Ascending aorta (tissue), 2 donors: ENCODE measurements around the gene GALNT9. TPM values are rescaled to one million over a fixed set of nuclear protein-coding genes. Genes with fewer than 3 reads are reported as not detected.

Experiments used
- DNase-seq, 2 donors: peaks; one replicate each; pipeline ENCODE4 v3.0.0-alpha.2; 2019; ENCODE audit warnings: low spot score in 2 of 2
- H3K27ac ChIP-seq, 2 donors: fragments of 200-600 bp; sonication (generic); one replicate each; pipeline ENCODE4 v1.5.1; 2016 to 2017; ENCODE audit warnings: mild to moderate bottlenecking in 1 of 2
- H3K27me3 ChIP-seq: fragments of 200-600 bp; sonication (generic); one replicate; pipeline ENCODE4 v1.5.1; 2017
- H3K36me3 ChIP-seq, 2 donors: fragments of 200-600 bp; sonication (generic); one replicate each; pipeline ENCODE4 v1.5.1; 2016
- H3K4me1 ChIP-seq, 2 donors: fragments of 200-600 bp; sonication (generic); one replicate each; pipeline ENCODE4 v1.5.1; 2016 to 2017; ENCODE audit warnings: mild to moderate bottlenecking in 1 of 2
- H3K4me3 ChIP-seq, 2 donors: fragments of 200-600 bp; sonication (generic); one replicate each; pipeline ENCODE4 v1.5.1; 2016 to 2017; ENCODE audit warnings: mild to moderate bottlenecking in 1 of 2
- H3K9me3 ChIP-seq, 2 donors: fragments of 200-600 bp; sonication (generic); one replicate each; pipeline ENCODE4 v1.5.1; 2016
- intact Hi-C: fragments of 100-400 bp; cut with DNase I; formaldehyde crosslinking; loops from one replicate; pipeline ENCODE4 v1.15.1; 2023
- total RNA-seq: library from RNA; depleted of rRNA; stranded (reverse); fragments of >200 nt; gene quantifications from one replicate; pipeline ENCODE4 v1.1.0, GENCODE V29; 2016
- TF ChIP-seq, protein P1 (sequence below), 3 experiments: fragments of 200-600 bp in 2 of 3; fragments of 450-650 bp in 1 of 3; sonication (generic) in 2 of 3; IDR thresholded peaks; one replicate each; pipeline ENCODE4 v1.5.1; 2016 to 2019; ENCODE audit warnings: antibody characterized with exemption in 3 of 3, mild to moderate bottlenecking in 1 of 3, moderate library complexity in 1 of 3

Gene GALNT9
- total RNA-seq, 1 donor from 2014 or later = not detected

DNA sequence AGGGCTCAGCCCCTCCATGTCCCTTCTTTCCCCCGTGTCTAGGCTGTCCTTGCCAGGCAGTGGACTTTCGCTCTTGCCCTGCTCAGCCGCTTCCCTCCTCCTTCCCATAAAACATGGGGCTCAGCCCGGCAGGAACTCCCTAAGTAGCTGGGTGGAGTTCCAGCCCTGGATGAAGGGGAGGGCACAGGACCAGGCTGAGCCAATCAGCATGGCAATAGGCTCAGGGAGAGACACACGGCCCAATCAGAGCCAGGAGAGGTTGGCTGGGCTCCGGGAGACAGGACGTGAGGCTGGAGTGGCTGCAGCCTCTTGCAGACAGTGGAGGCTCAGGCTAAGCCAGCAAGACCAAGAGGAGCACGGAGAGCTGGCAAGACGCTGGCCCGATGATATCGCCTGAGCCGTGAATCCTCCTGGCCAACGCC lies 54.3 kb downstream of the GALNT9 start:
- H3K36me3 ChIP-seq = no peaks in the 10 kb centered on the region
- no peak overlapping the region for H3K27ac ChIP-seq
- H3K9me3 ChIP-seq = no peaks in the 10 kb centered on the region
- no peaks in the 10 kb centered on the region for H3K4me1 ChIP-seq
- intact Hi-C loops = no loop called here
- H3K4me3 ChIP-seq = no peak overlapping the region
- H3K27me3 ChIP-seq = no peaks in the 10 kb centered on the region
- TF ChIP-seq, protein P1, sequence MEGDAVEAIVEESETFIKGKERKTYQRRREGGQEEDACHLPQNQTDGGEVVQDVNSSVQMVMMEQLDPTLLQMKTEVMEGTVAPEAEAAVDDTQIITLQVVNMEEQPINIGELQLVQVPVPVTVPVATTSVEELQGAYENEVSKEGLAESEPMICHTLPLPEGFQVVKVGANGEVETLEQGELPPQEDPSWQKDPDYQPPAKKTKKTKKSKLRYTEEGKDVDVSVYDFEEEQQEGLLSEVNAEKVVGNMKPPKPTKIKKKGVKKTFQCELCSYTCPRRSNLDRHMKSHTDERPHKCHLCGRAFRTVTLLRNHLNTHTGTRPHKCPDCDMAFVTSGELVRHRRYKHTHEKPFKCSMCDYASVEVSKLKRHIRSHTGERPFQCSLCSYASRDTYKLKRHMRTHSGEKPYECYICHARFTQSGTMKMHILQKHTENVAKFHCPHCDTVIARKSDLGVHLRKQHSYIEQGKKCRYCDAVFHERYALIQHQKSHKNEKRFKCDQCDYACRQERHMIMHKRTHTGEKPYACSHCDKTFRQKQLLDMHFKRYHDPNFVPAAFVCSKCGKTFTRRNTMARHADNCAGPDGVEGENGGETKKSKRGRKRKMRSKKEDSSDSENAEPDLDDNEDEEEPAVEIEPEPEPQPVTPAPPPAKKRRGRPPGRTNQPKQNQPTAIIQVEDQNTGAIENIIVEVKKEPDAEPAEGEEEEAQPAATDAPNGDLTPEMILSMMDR (IDR thresholded peaks at IDR 0.05) = no peak
- no peak for DNase-seq

DNA sequence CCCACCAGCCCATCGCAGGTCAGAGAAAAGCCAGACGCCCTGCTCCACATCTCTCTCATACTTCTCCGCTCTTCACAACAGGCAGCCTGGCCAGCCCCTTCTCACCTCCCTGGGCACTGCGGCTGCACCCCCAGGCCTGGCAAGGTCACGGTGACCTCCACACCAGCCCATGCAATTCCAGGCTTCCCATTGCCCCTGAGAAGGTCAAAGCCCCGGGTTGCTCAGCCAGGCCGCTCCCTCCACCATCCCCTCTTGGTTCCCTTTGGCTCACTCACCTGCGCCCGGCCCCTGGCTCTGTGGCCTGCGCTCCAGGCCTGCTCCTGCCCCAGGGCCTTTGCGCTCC lies 55.4 kb downstream of the GALNT9 start:
- H3K4me3 ChIP-seq = no peak overlapping the region
- H3K27me3 ChIP-seq = no peaks in the 10 kb centered on the region
- H3K4me1 ChIP-seq = no peaks in the 10 kb centered on the region
- H3K27ac ChIP-seq = no peak overlapping the region
- intact Hi-C loops = no loop called here
- TF ChIP-seq, protein P1 (IDR thresholded peaks at IDR 0.05) = no peak
- DNase-seq = no peak
- no peaks in the 10 kb centered on the region for H3K36me3 ChIP-seq
- no peaks in the 10 kb centered on the region for H3K9me3 ChIP-seq

DNA sequence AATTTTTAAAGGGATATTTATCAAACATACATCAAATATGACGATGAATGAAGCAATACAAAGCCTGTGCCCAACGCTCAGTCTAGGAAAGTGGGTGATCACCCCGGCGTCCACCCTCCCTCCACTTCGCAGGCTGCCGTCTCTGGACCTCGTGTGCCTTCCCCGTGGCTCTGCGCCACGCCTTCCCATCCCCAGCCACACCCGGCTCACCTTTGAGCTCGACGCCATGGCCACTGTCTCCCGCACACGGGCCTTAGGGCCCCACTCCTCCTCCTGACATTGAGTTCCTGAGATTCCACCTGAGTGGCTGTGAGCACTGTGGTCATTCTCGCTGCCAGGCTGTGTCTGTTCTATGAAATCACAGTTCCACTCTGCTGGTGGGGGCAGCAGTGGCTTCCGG lies 56.7 kb downstream of the GALNT9 start:
- TF ChIP-seq, protein P1 (IDR thresholded peaks at IDR 0.05) = no peak
- intact Hi-C loops = no loop called here
- H3K36me3 ChIP-seq = no peaks in the 10 kb centered on the region

DNA sequence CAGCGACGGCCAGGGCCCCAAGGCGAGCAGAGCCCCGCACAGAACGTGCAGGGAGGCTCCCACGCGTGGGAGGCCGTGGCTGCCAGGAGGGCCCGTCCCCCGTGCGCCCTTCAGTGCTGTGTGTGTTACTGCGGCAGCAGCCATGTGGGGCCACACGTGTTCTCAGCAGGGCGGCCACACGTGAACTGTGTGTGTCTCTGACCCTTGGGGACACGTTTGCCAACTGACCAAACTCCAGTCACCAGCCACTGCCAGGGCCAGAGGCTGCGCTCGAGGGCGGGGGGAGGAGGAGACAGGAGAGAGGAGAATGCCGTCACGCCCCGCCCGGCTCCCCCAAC lies 57.7 kb downstream of the GALNT9 start:
- Histone ChIP-seq H3K36me3 (no peaks in the 10 kb centered on the region), H3K27ac (no peak overlapping the region), H3K9me3 (no peaks in the 10 kb centered on the region), H3K27me3 (no peaks in the 10 kb centered on the region), H3K4me1 (no peaks in the 10 kb centered on the region), H3K4me3 (no peak overlapping the region)
- TF ChIP-seq, protein P1 (IDR thresholded peaks at IDR 0.05) = no peak
- DNase-seq = no peak
- intact Hi-C loops = no loop called here

More for the DNA sequence above, 56.7 kb downstream of the GALNT9 start:
- no peaks in the 10 kb centered on the region for H3K9me3 ChIP-seq
- H3K4me1 ChIP-seq = no peaks in the 10 kb centered on the region
- no peak overlapping the region for H3K4me3 ChIP-seq
- no peak overlapping the region for H3K27ac ChIP-seq
- no peak for DNase-seq
- H3K27me3 ChIP-seq = no peaks in the 10 kb centered on the region

DNA sequence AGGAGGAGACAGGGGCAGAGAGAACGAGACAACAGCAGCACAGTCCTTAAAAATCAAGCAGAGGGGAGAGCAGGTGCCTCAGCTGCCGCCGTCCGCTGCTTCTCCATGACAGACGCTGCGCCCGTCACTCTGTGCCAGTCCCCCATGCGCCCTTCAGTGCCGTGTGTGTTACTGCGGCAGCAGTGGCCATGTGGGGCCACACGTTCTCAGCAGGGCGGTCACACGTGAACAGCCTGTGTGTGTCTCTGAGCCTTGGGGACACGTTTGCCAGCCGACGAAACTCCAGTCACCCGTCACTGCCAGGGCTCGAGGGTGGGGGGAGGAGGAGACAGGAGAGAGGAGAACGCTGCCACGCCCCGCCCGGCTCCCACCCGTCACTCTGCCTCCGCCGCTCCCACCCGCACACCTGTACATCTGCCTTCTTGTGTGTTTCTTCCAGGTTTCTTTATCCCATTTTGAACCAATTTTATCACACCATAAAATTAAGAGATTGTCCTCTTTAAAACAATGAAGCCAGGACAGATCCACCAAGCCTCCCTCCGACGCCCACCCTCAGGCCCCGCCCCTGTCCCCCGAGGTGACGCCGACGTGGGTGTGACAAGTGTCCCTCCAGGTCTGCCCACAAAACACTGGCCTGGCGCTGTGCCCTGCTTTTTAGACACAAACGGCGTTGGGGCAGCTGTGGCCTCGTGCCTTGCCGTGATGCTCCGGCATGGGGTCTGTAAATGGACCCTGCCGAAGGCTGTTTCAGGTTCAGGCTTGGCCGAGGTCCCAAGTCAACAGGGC lies 58.2 kb downstream of the GALNT9 start:
- intact Hi-C loops = no loop called here
- Histone ChIP-seq H3K36me3 (no peaks in the 10 kb centered on the region), H3K27me3 (no peaks in the 10 kb centered on the region), H3K4me3 (no peak overlapping the region), H3K9me3 (no peaks in the 10 kb centered on the region), H3K27ac (no peak overlapping the region), H3K4me1 (no peaks in the 10 kb centered on the region)
- TF ChIP-seq, protein P1 (IDR thresholded peaks at IDR 0.05) = no peak
- DNase-seq = no peak

DNA sequence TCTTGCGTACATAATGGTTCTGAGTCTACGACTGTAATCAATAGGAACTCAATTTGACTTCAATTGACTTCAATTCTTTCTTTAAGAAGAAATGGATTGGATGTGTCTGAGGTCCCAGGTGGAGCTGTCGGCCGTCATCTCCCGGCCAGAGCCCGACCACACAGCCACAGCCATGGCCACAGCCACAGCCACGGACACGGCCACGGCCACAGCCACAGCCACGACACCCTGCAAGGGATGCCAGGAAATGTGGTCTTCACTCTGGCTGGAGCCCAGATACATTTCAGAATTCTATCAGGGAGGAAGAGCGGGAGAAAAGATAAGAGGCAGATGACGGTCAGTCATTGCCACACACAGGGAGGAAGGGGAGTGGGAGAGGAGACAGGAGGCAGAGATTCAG lies 58.9 kb downstream of the GALNT9 start:
- Histone ChIP-seq H3K4me1 (no peaks in the 10 kb centered on the region), H3K9me3 (no peaks in the 10 kb centered on the region), H3K4me3 (no peak overlapping the region), H3K27me3 (no peaks in the 10 kb centered on the region), H3K27ac (no peak overlapping the region), H3K36me3 (no peaks in the 10 kb centered on the region)
- TF ChIP-seq, protein P1 (IDR thresholded peaks at IDR 0.05) = no peak
- intact Hi-C loops = no loop called here
- DNase-seq = no peak
